Activated B cell treated with CpG ODN at 0.5 μM for 24 hours (primary cell): ENCODE data around the gene GMPPA. TPM values are rescaled to one million over a fixed set of nuclear protein-coding genes. Genes with fewer than 3 reads are reported as not detected.

Experiments
- ATAC-seq: fragments of 200-7000 bp; cut with Tn5 transposase; one replicate; pipeline ENCODE4 v1.10.0; 2021; ENCODE audit warnings: low read depth, mild to moderate bottlenecking, moderate library complexity
- CTCF ChIA-PET: fragments of 350-600 bp; sonication (Branson Sonifier 250); formaldehyde crosslinking; loops from one replicate; lab custom pipeline; 2021; ENCODE audit warnings: antibody characterized with exemption; lab: Charles Lee
- POLR2A ChIA-PET: fragments of 350-600 bp; sonication (Branson Sonifier 250); formaldehyde crosslinking; loops from one replicate; lab custom pipeline; 2021; ENCODE audit warnings: antibody characterized with exemption; lab: Charles Lee
- DNase-seq: peaks from one replicate; pipeline ENCODE4 v3.0.0; 2022
- H3K27ac Mint-ChIP-seq: one replicate; pipeline ENCODE4 v1.8.0; 2020; ENCODE audit warnings: mixed read lengths
- H3K27me3 Mint-ChIP-seq: one replicate; pipeline ENCODE4 v1.8.0; 2021; ENCODE audit warnings: mixed read lengths
- H3K36me3 Mint-ChIP-seq: one replicate; pipeline ENCODE4 v1.8.0; 2021; ENCODE audit warnings: low read depth, mixed read lengths
- H3K4me1 Mint-ChIP-seq: one replicate; pipeline ENCODE4 v1.8.0; 2021; ENCODE audit warnings: mixed read lengths
- H3K4me3 Mint-ChIP-seq: one replicate; pipeline ENCODE4 v1.8.0; 2020; ENCODE audit warnings: mild to moderate bottlenecking, mixed read lengths
- H3K9me3 Mint-ChIP-seq: one replicate; pipeline ENCODE4 v1.8.0; 2020; ENCODE audit warnings: mixed read lengths
- CTCF ChIP-seq: fragments of 200-600 bp; IDR thresholded peaks from one replicate; pipeline ENCODE4 v1.8.0; 2022; ENCODE audit warnings: antibody characterized with exemption, mild to moderate bottlenecking
- intact Hi-C: fragments of 100-400 bp; cut with micrococcal nuclease; formaldehyde crosslinking; loops from one replicate; pipeline ENCODE4 v1.15.1; 2024
- total RNA-seq: library from RNA; stranded (reverse); gene quantifications from 2 replicates; pipeline ENCODE4 v1.2.3, GENCODE V29; 2022

GMPPA gene
- total RNA-seq, 1 donor from 2014 or later: 33.0 TPM

- Mint-ChIP-seq H3K36me3 (no peaks in the 10 kb centered on the region), H3K27me3 (peaks cover 41% of the 10 kb centered on the region), H3K27ac (no peak overlapping the region), H3K4me3 (no peak overlapping the region), H3K4me1 (no peaks in the 10 kb centered on the region), H3K9me3 (no peaks in the 10 kb centered on the region)
- no peak for TF ChIP-seq CTCF
- DNase-seq: no peak
- no peak for ATAC-seq
- intact Hi-C loops: no loop called here
- POLR2A ChIA-PET: no interaction called here
- CTCF ChIA-PET: interaction anchor here (0.6 to 1.1 kb wide), 2 partner anchors 41 to 340 kb away, joined by 3 read pairs; no protein-coding TSS in a partner anchor
Measured at GRCh38 chr2:219453671-219454590, 44.8 kb upstream of the GMPPA start.

- Mint-ChIP-seq H3K36me3 (no peaks in the 10 kb centered on the region), H3K27me3 (peaks cover 32% of the 10 kb centered on the region), H3K27ac (no peak overlapping the region), H3K9me3 (no peaks in the 10 kb centered on the region), H3K4me1 (no peaks in the 10 kb centered on the region), H3K4me3 (no peak overlapping the region)
- intact Hi-C loops: no loop called here
- DNase-seq: no peak
- ChIA-PET CTCF (no interaction called here), POLR2A (interaction anchor here (0.6 kb wide), 1 partner anchor 13 kb away, joined by 5 read pairs; no protein-coding TSS in a partner anchor)
- no peak for ATAC-seq
- no peak for TF ChIP-seq CTCF
Measured at GRCh38 chr2:219455581-219455980, 43.1 kb upstream of the GMPPA start.

- Mint-ChIP-seq H3K4me3 (no peak overlapping the region), H3K4me1 (no peaks in the 10 kb centered on the region), H3K27ac (no peak overlapping the region), H3K36me3 (no peaks in the 10 kb centered on the region), H3K9me3 (no peaks in the 10 kb centered on the region), H3K27me3 (peaks cover 25% of the 10 kb centered on the region)
- TF ChIP-seq CTCF: no peak
- intact Hi-C loops: no loop called here
- DNase-seq: no peak
- ChIA-PET POLR2A (interaction anchor here (0.7 kb wide), 1 partner anchor 936 kb away, joined by 3 read pairs; no protein-coding TSS in a partner anchor), CTCF (interaction anchor here (1.3 to 4.9 kb wide), 3 partner anchors 56 to 72 kb away, joined by 3 to 53 read pairs (median 9); no protein-coding TSS in a partner anchor)
- no peak for ATAC-seq
Measured at GRCh38 chr2:219457784-219458369, 40.8 kb upstream of the GMPPA start.

- no peak for TF ChIP-seq CTCF
- Mint-ChIP-seq H3K4me1 (no peaks in the 10 kb centered on the region), H3K36me3 (no peaks in the 10 kb centered on the region), H3K4me3 (no peak overlapping the region), H3K9me3 (no peaks in the 10 kb centered on the region), H3K27ac (no peak overlapping the region), H3K27me3 (peaks cover 18% of the 10 kb centered on the region)
- intact Hi-C loops: loop anchor here (1.0 kb wide), 2 partner anchors 56 to 71 kb away; no protein-coding TSS in a partner anchor
- ATAC-seq (no peak), DNase-seq (no peak)
- POLR2A ChIA-PET: no interaction called here
- CTCF ChIA-PET: interaction anchor here (1.0 to 4.9 kb wide), 3 partner anchors 57 to 81 kb away, joined by 3 to 53 read pairs (median 9); no protein-coding TSS in a partner anchor
Measured at GRCh38 chr2:219458996-219459395, 39.7 kb upstream of the GMPPA start.
